ENCODE measurements around the gene MBP.

The MBP gene

GRCh38 chr18:77060151-77060550 is 72.4 kb downstream of the MBP start:
- DNase-seq, result no peak

- DNase-seq, result peak; percentile 19
Measured at GRCh38 chr18:77059294-77059916, 73.2 kb downstream of the MBP start.

- no peak for DNase-seq
Measured at GRCh38 chr18:77058290-77058835, 74.2 kb downstream of the MBP start.

- no peak for DNase-seq
Measured at GRCh38 chr18:77057006-77057395, 75.6 kb downstream of the MBP start.

GRCh38 chr18:77056344-77057005 is 76.1 kb downstream of the MBP start:
- DNase-seq, result no peak

GRCh38 chr18:77055429-77056300 is 76.9 kb downstream of the MBP start:
- DNase-seq, result no peak

- DNase-seq, result peak; percentile 80
Measured at GRCh38 chr18:77054606-77055428, 77.8 kb downstream of the MBP start.

GRCh38 chr18:77054288-77054605 is 78.3 kb downstream of the MBP start:
- DNase-seq, result no peak

GRCh38 chr18:77053616-77054287 is 78.8 kb downstream of the MBP start:
- no peak for DNase-seq

- no peak for DNase-seq
Measured at GRCh38 chr18:77052983-77053309, 79.6 kb downstream of the MBP start.

- no peak for DNase-seq
Measured at GRCh38 chr18:77052297-77052982, 80.1 kb downstream of the MBP start.

- no peak for DNase-seq
Measured at GRCh38 chr18:77051581-77052296, 80.8 kb downstream of the MBP start.

- no peak for DNase-seq
Measured at GRCh38 chr18:77049938-77050337, 82.6 kb downstream of the MBP start.

GRCh38 chr18:77047803-77048419 is 84.7 kb downstream of the MBP start:
- no peak for DNase-seq

GRCh38 chr18:77046994-77047393 is 85.6 kb downstream of the MBP start:
- no peak for DNase-seq

- DNase-seq, result no peak
Measured at GRCh38 chr18:77046409-77046808, 86.2 kb downstream of the MBP start.

- no peak for DNase-seq
Measured at GRCh38 chr18:77045677-77046076, 86.9 kb downstream of the MBP start.

- no peak for DNase-seq
Measured at GRCh38 chr18:77044866-77045664, 87.5 kb downstream of the MBP start.

GRCh38 chr18:77043541-77044280 is 88.9 kb downstream of the MBP start:
- no peak for DNase-seq

All from NCI-H226 (cell line).